Gastroesophageal sphincter (tissue), 4 donors: ENCODE measurements around the gene DIP2C. TPM values are rescaled to one million over a fixed set of nuclear protein-coding genes. Genes with fewer than 3 reads are reported as not detected.

Source experiments
- ATAC-seq: fragments of 150-250 bp; one replicate; pipeline ENCODE4 v1.9.1; 2016; ENCODE audit warnings: mild to moderate bottlenecking, moderate library complexity
- H3K27ac ChIP-seq, 4 donors: fragments of 200-600 bp; sonication (generic) in 3 of 4; 1 replicate in 3 of 4; 2 replicates in 1 of 4; pipeline ENCODE4 v1.5.1; 2016 to 2019
- H3K27me3 ChIP-seq: fragments of 200-600 bp; sonication (generic); one replicate; pipeline ENCODE4 v1.5.1; 2019
- H3K36me3 ChIP-seq, 2 donors: fragments of 200-600 bp; sonication (generic); one replicate each; pipeline ENCODE4 v1.5.1; 2019; ENCODE audit warnings: control low read depth in 1 of 2
- H3K4me1 ChIP-seq, 3 donors: fragments of 200-600 bp; sonication (generic); 1 replicate in 2 of 3; 2 replicates in 1 of 3; pipeline ENCODE4 v1.5.1; 2016 to 2019; ENCODE audit warnings: control low read depth in 2 of 3
- H3K4me3 ChIP-seq, 2 donors: fragments of 200-600 bp; sonication (generic); one replicate each; pipeline ENCODE4 v1.5.1; 2019; ENCODE audit warnings: mild to moderate bottlenecking in 1 of 2, moderate library complexity in 1 of 2
- H3K9me3 ChIP-seq, 3 donors: fragments of 200-600 bp; sonication (generic); one replicate each; pipeline ENCODE4 v1.5.1; 2017 to 2019; ENCODE audit warnings: control low read depth in 2 of 3
- EP300 ChIP-seq: sonication (generic); formaldehyde crosslinking; IDR thresholded peaks from one replicate; pipeline ENCODE4 v1.6.1; 2017; ENCODE audit warnings: antibody characterized with exemption, mild to moderate bottlenecking
- POLR2A ChIP-seq, 2 donors: fragments of 450-650 bp; IDR thresholded peaks; one replicate each; pipeline ENCODE4 v1.6.1; 2017; ENCODE audit warnings: antibody characterized with exemption in 2 of 2, mild to moderate bottlenecking in 2 of 2, moderate library complexity in 1 of 2
- POLR2AphosphoS5 ChIP-seq: sonication (generic); formaldehyde crosslinking; IDR thresholded peaks from one replicate; pipeline ENCODE4 v1.6.1; 2017; ENCODE audit warnings: antibody characterized with exemption
- WGBS, 2 donors: methylation state at CpG; one replicate each; pipeline ENCODE4 v1.1.5; 2018; ENCODE audit warnings: low coverage in 1 of 2; 5-methylcytosine and 5-hydroxymethylcytosine counted together
- total RNA-seq, 4 donors: library from RNA; depleted of rRNA; stranded (reverse); fragments of >200 nt; gene quantifications; one replicate each; pipeline ENCODE4 v1.1.0, GENCODE V29; 2016
- TF ChIP-seq, protein P1 (sequence below), 4 experiments: fragments of 200-600 bp in 2 of 4; fragments of 450-650 bp in 2 of 4; sonication (generic) in 1 of 4; IDR thresholded peaks; one replicate each; pipeline ENCODE4 v1.5.1; 2017 to 2019; ENCODE audit warnings: antibody characterized with exemption in 4 of 4, mild to moderate bottlenecking in 2 of 4, moderate library complexity in 2 of 4

The DIP2C gene
- total RNA-seq, 4 donors from 2014 or later = 40.8 to 73.8 (median 47.7) TPM

- Histone ChIP-seq H3K4me1 (peaks cover 0 to 55% (median 4%) of the 10 kb centered on the region in 3 donors), H3K4me3 (no peak overlapping the region), H3K36me3 (no peaks in the 10 kb centered on the region), H3K27me3 (no peaks in the 10 kb centered on the region), H3K27ac (peak overlapping the region in 2 of 4 donors; percentile 33 to 58), H3K9me3 (no peaks in the 10 kb centered on the region)
- no peak for ATAC-seq
- TF ChIP-seq POLR2A (IDR thresholded peaks at IDR 0.05) (no peak), EP300 (no peak), POLR2AphosphoS5 (no peak)
- TF ChIP-seq, protein P1, sequence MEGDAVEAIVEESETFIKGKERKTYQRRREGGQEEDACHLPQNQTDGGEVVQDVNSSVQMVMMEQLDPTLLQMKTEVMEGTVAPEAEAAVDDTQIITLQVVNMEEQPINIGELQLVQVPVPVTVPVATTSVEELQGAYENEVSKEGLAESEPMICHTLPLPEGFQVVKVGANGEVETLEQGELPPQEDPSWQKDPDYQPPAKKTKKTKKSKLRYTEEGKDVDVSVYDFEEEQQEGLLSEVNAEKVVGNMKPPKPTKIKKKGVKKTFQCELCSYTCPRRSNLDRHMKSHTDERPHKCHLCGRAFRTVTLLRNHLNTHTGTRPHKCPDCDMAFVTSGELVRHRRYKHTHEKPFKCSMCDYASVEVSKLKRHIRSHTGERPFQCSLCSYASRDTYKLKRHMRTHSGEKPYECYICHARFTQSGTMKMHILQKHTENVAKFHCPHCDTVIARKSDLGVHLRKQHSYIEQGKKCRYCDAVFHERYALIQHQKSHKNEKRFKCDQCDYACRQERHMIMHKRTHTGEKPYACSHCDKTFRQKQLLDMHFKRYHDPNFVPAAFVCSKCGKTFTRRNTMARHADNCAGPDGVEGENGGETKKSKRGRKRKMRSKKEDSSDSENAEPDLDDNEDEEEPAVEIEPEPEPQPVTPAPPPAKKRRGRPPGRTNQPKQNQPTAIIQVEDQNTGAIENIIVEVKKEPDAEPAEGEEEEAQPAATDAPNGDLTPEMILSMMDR (IDR thresholded peaks at IDR 0.05) = no peak
- WGBS, 2 donors = 47 to 78% methylated on average over 5 of the region's 5 CpGs
These were observed 16.5 kb downstream of the DIP2C start for GRCh38 chr10:672992-673391.

DNA sequence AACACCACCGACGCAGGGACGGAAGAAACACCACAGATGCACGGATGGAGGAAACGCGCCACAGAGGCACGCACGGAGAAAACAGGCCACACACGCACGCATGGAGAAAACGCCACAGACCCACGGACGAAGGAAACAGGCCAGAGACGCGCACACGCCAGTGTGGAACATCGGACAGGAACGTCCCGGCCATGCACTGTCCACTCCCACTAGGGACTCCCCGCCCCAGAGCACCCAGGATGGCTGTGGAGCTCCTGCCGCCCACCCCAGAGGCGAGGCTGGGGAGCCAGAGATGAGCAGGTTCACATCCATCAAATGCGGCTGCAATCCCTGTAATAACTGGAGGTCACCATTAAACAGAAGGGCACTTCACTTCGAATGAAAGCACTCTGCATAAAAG lies 17.3 kb downstream of the DIP2C start:
- H3K9me3 ChIP-seq = no peaks in the 10 kb centered on the region
- H3K27ac ChIP-seq = peak overlapping the region in 1 of 4 donors; percentile 16
- no peak overlapping the region for H3K4me3 ChIP-seq
- peaks cover 0 to 55% (median 0%) of the 10 kb centered on the region in 3 donors for H3K4me1 ChIP-seq
- WGBS, 2 donors = 91 to 93% methylated on average over 19 to 20 of the region's 24 CpGs
- no peaks in the 10 kb centered on the region for H3K27me3 ChIP-seq
- TF ChIP-seq EP300 (no peak), POLR2AphosphoS5 (no peak), POLR2A (IDR thresholded peaks at IDR 0.05) (no peak)
- TF ChIP-seq, protein P1 (IDR thresholded peaks at IDR 0.05) = no peak
- no peak for ATAC-seq
- H3K36me3 ChIP-seq = no peaks in the 10 kb centered on the region

DNA sequence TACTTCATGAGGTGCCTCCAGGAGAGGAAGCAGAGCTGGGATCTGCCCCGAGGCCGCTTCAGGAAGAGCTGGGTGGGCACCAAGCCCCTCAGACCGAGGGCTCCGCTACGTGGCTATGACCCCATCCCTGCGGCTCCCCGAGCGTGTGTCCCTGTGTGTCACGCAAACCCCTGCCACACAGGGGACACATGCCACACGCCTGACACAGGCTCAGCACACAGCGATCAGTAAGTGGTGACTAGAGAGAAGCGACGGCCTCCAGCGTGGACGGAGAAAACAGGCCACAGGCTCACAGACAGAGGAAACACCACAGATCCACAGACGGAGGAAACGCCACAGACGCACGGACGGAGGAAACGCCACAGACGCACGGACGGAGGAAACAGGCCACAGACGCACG lies 18.5 kb downstream of the DIP2C start:
- Histone ChIP-seq H3K36me3 (no peaks in the 10 kb centered on the region), H3K4me3 (no peak overlapping the region), H3K9me3 (no peaks in the 10 kb centered on the region), H3K27me3 (no peaks in the 10 kb centered on the region), H3K4me1 (peaks cover 0 to 66% (median 0%) of the 10 kb centered on the region in 3 donors), H3K27ac (peak overlapping the region in 1 of 4 donors; percentile 24)
- WGBS, 2 donors = 81 to 88% methylated on average over 2 to 13 of the region's 26 CpGs
- TF ChIP-seq EP300 (no peak), POLR2A (IDR thresholded peaks at IDR 0.05) (no peak), POLR2AphosphoS5 (no peak)
- TF ChIP-seq, protein P1 (IDR thresholded peaks at IDR 0.05) = no peak
- ATAC-seq = no peak

DNA sequence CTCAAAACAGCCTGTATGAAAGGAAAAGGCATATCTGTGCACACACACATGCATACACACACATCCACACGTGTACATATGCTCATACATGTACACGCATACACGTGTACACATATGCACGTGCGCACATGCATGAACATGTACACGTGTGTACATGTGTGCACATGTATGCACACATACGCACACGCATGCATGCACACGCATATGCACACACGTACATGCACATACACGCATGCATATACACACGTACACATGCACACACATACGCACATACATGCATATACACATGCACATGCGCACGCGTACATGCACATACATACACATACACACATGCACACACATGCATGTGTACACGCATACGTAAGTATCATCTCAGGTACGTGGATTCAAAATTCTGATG lies 19.4 kb downstream of the DIP2C start:
- Histone ChIP-seq H3K4me1 (peaks cover 0 to 69% (median 0%) of the 10 kb centered on the region in 3 donors), H3K27me3 (no peaks in the 10 kb centered on the region), H3K36me3 (no peaks in the 10 kb centered on the region), H3K9me3 (no peaks in the 10 kb centered on the region), H3K4me3 (no peak overlapping the region), H3K27ac (no peak overlapping the region)
- no peak for ATAC-seq
- TF ChIP-seq POLR2A (IDR thresholded peaks at IDR 0.05) (no peak), POLR2AphosphoS5 (peak; percentile 36)
- 81 to 89% methylated on average over 7 to 19 of the region's 19 CpGs for WGBS, 2 donors

DNA sequence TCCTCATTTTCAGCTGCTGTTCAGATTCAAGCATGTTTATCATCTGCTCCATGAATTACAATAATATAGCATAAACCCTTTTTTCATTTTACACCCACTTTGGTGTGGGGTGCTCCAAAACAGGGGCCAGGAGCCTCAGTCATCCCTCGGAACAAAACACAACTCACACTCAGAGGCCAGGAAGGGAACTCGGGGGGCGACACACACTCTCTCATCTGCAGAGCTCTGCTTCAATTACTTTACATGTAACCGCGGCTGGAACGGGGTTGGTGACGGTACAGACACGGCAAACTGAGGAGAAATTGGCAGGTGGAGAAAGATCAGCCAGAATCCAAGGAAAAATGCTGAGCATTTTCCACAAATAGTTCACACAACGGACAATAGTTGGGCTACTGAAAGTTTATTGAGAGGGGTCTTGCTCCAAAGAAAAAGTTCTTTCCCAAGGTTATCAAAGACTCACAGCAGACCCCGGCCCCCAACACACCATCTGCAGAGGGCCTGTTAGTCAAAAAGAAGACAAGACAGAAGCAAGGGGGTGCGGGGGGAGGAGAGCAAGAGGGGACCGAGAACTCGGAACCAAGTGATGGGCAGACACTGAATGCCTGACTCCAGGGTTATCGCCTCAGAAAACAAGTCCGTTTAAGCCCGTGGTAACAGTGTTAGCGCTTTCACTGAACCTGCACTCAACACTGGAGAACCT lies 20.5 kb downstream of the DIP2C start:
- 64 to 80% methylated on average over 5 to 14 of the region's 17 CpGs for WGBS, 2 donors

More for the DNA sequence above, 20.5 kb downstream of the DIP2C start:
- H3K4me3 ChIP-seq = no peak overlapping the region
- no peaks in the 10 kb centered on the region for H3K36me3 ChIP-seq
- H3K27ac ChIP-seq = no peak overlapping the region
- H3K9me3 ChIP-seq = no peaks in the 10 kb centered on the region
- no peak for ATAC-seq
- H3K4me1 ChIP-seq = peaks cover 0 to 75% (median under 1%) of the 10 kb centered on the region in 3 donors
- no peaks in the 10 kb centered on the region for H3K27me3 ChIP-seq
- TF ChIP-seq, protein P1 (IDR thresholded peaks at IDR 0.05) = no peak
- TF ChIP-seq POLR2A (IDR thresholded peaks at IDR 0.05) (no peak), EP300 (no peak), POLR2AphosphoS5 (no peak)
